Duodenal mucosa (tissue), 2 donors: ENCODE results near the gene SLC6A2.
"Not testable (repeated sequence)": the region's sequence is repeated elsewhere in the genome, so short reads cannot be mapped to it uniquely, and the experiment has no call there.

ENCODE experiments used
- H3K27ac ChIP-seq: one replicate; pipeline ENCODE4 v1.7.0; 2013; ENCODE audit warnings: low read depth, low read length
- H3K27me3 ChIP-seq, 2 donors: one replicate each; pipeline ENCODE4 v1.7.0; 2013; ENCODE audit warnings: low read length in 2 of 2, control low read depth in 1 of 2; ENCODE audit not compliant: insufficient read depth in 2 of 2, control insufficient read depth in 1 of 2
- H3K36me3 ChIP-seq, 2 donors: one replicate each; pipeline ENCODE4 v1.7.0; 2013; ENCODE audit warnings: low read length in 2 of 2, control low read depth in 1 of 2; ENCODE audit not compliant: insufficient read depth in 2 of 2, control insufficient read depth in 1 of 2
- H3K4me1 ChIP-seq, 2 donors: one replicate each; pipeline ENCODE4 v1.7.0; 2013; ENCODE audit warnings: low read length in 2 of 2, control low read depth in 1 of 2; ENCODE audit not compliant: insufficient read depth in 2 of 2, control insufficient read depth in 1 of 2
- H3K4me3 ChIP-seq, 2 donors: one replicate each; pipeline ENCODE4 v1.7.0; 2013; ENCODE audit warnings: low read length in 2 of 2, low read depth in 1 of 2
- H3K9ac ChIP-seq, 2 donors: one replicate each; pipeline ENCODE4 v1.7.0; 2013; ENCODE audit warnings: low read length in 2 of 2, low read depth in 1 of 2
- H3K9me3 ChIP-seq, 2 donors: one replicate each; pipeline ENCODE4 v1.7.0; 2013; ENCODE audit warnings: low read length in 2 of 2, control low read depth in 1 of 2; ENCODE audit not compliant: control insufficient read depth in 1 of 2

The SLC6A2 gene

DNA sequence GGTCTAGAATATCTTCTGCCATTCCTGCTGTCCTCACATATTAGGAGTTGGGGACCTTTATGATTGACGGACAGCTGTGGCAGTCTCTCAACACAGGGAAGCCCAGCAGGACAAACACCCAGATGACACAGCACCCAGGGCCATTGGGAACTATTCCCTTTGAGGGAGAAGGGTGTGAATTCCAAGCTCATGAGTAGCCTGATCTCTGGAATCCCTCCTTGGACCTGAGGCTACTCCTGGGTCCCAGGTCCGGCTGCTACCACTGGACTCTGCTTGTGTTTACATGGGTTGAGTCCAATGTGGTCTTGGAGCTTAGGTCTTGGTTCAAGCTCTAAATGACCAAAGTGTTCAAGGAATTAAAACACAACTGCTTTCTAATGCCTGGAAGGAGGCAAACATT lies 78.9 kb downstream of the SLC6A2 start:
- no peaks in the 10 kb centered on the region for H3K36me3 ChIP-seq
- H3K27ac ChIP-seq = no peak overlapping the region
- H3K9ac ChIP-seq = no peak overlapping the region
- no peaks in the 10 kb centered on the region for H3K9me3 ChIP-seq
- H3K4me3 ChIP-seq = no peak overlapping the region
- H3K4me1 ChIP-seq = no peaks in the 10 kb centered on the region
- no peaks in the 10 kb centered on the region for H3K27me3 ChIP-seq

DNA sequence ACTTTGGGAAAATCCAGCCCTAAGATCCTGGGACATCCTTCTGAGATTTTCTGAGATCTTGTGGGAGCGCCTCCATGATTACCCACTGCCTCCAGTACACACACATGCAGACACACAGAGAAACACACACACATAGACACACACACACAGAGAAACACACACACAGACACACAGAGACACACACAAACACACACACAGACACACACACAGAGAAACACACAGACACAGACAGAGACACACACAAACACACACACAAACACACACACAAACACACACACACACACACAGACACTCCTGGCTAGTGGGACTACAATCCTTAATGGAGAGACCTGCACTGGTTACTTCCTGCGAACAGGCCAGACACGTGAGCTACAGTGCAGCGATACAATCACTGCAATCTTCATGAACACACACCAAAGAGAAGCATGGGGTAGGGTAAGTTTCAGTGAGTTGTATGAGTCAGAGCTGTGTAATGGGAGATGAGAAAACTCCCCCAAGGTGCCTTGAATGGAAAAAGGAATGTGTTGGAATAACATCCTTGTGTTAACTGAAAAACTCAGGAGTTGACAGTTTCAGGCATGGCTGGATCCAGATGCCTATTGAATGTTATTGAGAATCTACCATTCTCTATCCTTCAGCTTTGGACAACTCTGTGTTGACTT lies 79.5 kb downstream of the SLC6A2 start:
- no peaks in the 10 kb centered on the region for H3K36me3 ChIP-seq
- H3K27me3 ChIP-seq = no peaks in the 10 kb centered on the region
- no peaks in the 10 kb centered on the region for H3K4me1 ChIP-seq
- H3K9me3 ChIP-seq = no peaks in the 10 kb centered on the region
- H3K27ac ChIP-seq = no peak overlapping the region
- no peak overlapping the region for H3K9ac ChIP-seq
- no peak overlapping the region for H3K4me3 ChIP-seq

GRCh38 chr16:55736671-55737070 lies 80.9 kb downstream of the SLC6A2 start:
- no peak overlapping the region for H3K9ac ChIP-seq
- H3K4me1 ChIP-seq = no peaks in the 10 kb centered on the region
- H3K9me3 ChIP-seq = no peaks in the 10 kb centered on the region
- H3K27ac ChIP-seq = no peak overlapping the region
- no peaks in the 10 kb centered on the region for H3K27me3 ChIP-seq
- no peaks in the 10 kb centered on the region for H3K36me3 ChIP-seq
- H3K4me3 ChIP-seq = no peak overlapping the region

DNA sequence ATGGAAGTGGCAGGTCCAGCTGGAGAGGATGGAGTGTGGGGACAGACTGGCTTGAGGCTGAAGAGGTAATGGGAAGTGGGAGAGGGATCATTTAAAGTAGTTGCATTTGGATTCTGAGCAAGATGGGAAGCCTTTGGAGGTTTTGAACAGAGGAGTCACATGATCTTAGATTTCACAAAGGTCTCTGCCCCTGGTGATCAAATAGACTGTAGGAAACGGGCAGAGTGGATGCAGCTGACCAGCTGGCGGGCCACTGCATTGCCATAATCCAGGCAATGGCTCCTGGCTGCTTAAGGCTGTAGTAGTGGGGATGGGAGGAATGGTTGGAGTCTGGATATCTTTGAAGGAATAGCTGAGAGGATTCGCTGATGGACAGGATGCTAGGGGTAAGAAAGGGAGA lies 81.5 kb downstream of the SLC6A2 start:
- no peaks in the 10 kb centered on the region for H3K4me1 ChIP-seq
- H3K4me3 ChIP-seq = no peak overlapping the region
- no peak overlapping the region for H3K27ac ChIP-seq
- no peaks in the 10 kb centered on the region for H3K9me3 ChIP-seq
- no peaks in the 10 kb centered on the region for H3K36me3 ChIP-seq
- no peak overlapping the region for H3K9ac ChIP-seq
- H3K27me3 ChIP-seq = no peaks in the 10 kb centered on the region

GRCh38 chr16:55737966-55738365 lies 82.2 kb downstream of the SLC6A2 start:
- H3K27me3 ChIP-seq = no peaks in the 10 kb centered on the region
- no peaks in the 10 kb centered on the region for H3K4me1 ChIP-seq
- no peaks in the 10 kb centered on the region for H3K9me3 ChIP-seq

GRCh38 chr16:55746081-55746480 lies 90.3 kb downstream of the SLC6A2 start:
- H3K9ac ChIP-seq = no peak overlapping the region
- no peak overlapping the region for H3K27ac ChIP-seq
- no peaks in the 10 kb centered on the region for H3K36me3 ChIP-seq
- H3K27me3 ChIP-seq = no peaks in the 10 kb centered on the region
- H3K9me3 ChIP-seq = no peaks in the 10 kb centered on the region
- H3K4me3 ChIP-seq = no peak overlapping the region
- H3K4me1 ChIP-seq = no peaks in the 10 kb centered on the region

More at GRCh38 chr16:55737966-55738365, 82.2 kb downstream of the SLC6A2 start:
- H3K36me3 ChIP-seq = no peaks in the 10 kb centered on the region
- no peak overlapping the region for H3K27ac ChIP-seq
- no peak overlapping the region for H3K4me3 ChIP-seq
- no peak overlapping the region for H3K9ac ChIP-seq

GRCh38 chr16:55747785-55748184 lies 92.0 kb downstream of the SLC6A2 start:
- no peaks in the 10 kb centered on the region for H3K4me1 ChIP-seq
- H3K27me3 ChIP-seq = no peaks in the 10 kb centered on the region
- H3K27ac ChIP-seq = no peak overlapping the region
- no peak overlapping the region for H3K4me3 ChIP-seq
- H3K36me3 ChIP-seq = no peaks in the 10 kb centered on the region
- peaks cover 2 to 6% of the 10 kb centered on the region in 2 donors for H3K9me3 ChIP-seq
- no peak overlapping the region for H3K9ac ChIP-seq

- not testable (repeated sequence) for H3K4me3 ChIP-seq, H3K27ac ChIP-seq, H3K9ac ChIP-seq, H3K4me1 ChIP-seq, H3K27me3 ChIP-seq, H3K36me3 ChIP-seq
- H3K9me3 ChIP-seq = peaks cover 7 to 22% of the 10 kb centered on the region in 2 donors
Measured at GRCh38 chr16:55752465-55753144, 96.8 kb downstream of the SLC6A2 start.

- H3K4me1 ChIP-seq, H3K4me3 ChIP-seq, H3K27ac ChIP-seq, H3K36me3 ChIP-seq, H3K9ac ChIP-seq, H3K27me3 ChIP-seq: not testable (repeated sequence)
- H3K9me3 ChIP-seq = peaks cover 7 to 22% of the 10 kb centered on the region in 2 donors
Measured at GRCh38 chr16:55753145-55753631, 97.4 kb downstream of the SLC6A2 start.
